IMR-90 (cell line): ENCODE measurements around the gene ANK3. TPM values are rescaled to one million over a fixed set of nuclear protein-coding genes. Genes with fewer than 3 reads are reported as not detected.

ENCODE experiments used
- ATAC-seq: fragments of 200-7000 bp; cut with Tn5 transposase; 2 replicates; pipeline ENCODE4 v1.9.1; 2020; ENCODE audit warnings: low read depth, mild to moderate bottlenecking, moderate library complexity
- BruUV-seq: library from RNA; stranded (reverse); fragments of 400-500 nt; replicated peaks from 2 replicates; lab custom pipeline; 2021; lab: Mats Ljungman, UMichigan
- CTCF ChIA-PET: fragments of 300-600 bp; formaldehyde crosslinking; extraction: SDS; loops from one replicate; lab custom pipeline; 2021; ENCODE audit warnings: antibody characterized with exemption; lab: Yijun Ruan, JAX
- POLR2A ChIA-PET: fragments of 300-600 bp; sonication (Branson Sonifier 250); formaldehyde crosslinking; loops from one replicate; lab custom pipeline; 2022; ENCODE audit warnings: antibody characterized with exemption; ENCODE audit not compliant: unreplicated experiment; lab: Charles Lee
- DNase-seq: peaks from one replicate; pipeline ENCODE4 v3.0.0; 2013
- H2AFZ ChIP-seq: replicated peaks from 2 replicates; pipeline ENCODE3; 2013; ENCODE audit warnings: low read length, mild to moderate bottlenecking; ENCODE audit not compliant: poor library complexity
- H2AK5ac ChIP-seq: 2 replicates; pipeline ENCODE4 v1.6.1; 2013; ENCODE audit warnings: low read depth, low read length, inconsistent platforms
- H2AK9ac ChIP-seq: replicated peaks from 2 replicates; pipeline ENCODE3; 2013; ENCODE audit warnings: mild to moderate bottlenecking, low read depth, low read length, moderate library complexity; ENCODE audit not compliant: poor library complexity
- H2BK120ac ChIP-seq: 2 replicates; pipeline ENCODE4 v1.6.1; 2013; ENCODE audit warnings: low read depth, low read length, inconsistent platforms
- H2BK15ac ChIP-seq: 3 replicates; pipeline ENCODE4 v1.6.1; 2013; ENCODE audit warnings: low read depth, low read length, inconsistent platforms
- H2BK20ac ChIP-seq: 2 replicates; pipeline ENCODE4 v1.6.1; 2013; ENCODE audit warnings: low read depth, mild to moderate bottlenecking, inconsistent platforms, low read length, moderate library complexity
- H2BK5ac ChIP-seq: 2 replicates; pipeline ENCODE4 v1.6.1; 2013; ENCODE audit warnings: mild to moderate bottlenecking, low read depth, low read length, inconsistent platforms; ENCODE audit not compliant: poor library complexity, severe bottlenecking
- H3K14ac ChIP-seq: replicated peaks from 2 replicates; pipeline ENCODE4 v1.6.1; 2013; ENCODE audit warnings: low read depth, low read length, inconsistent platforms
- H3K18ac ChIP-seq: 2 replicates; pipeline ENCODE4 v1.6.1; 2013; ENCODE audit warnings: low read depth, low read length, control low read depth
- H3K23ac ChIP-seq: 2 replicates; pipeline ENCODE4 v1.6.1; 2013; ENCODE audit warnings: low read depth, low read length, inconsistent platforms
- H3K27ac ChIP-seq: 2 replicates; pipeline ENCODE4 v1.5.1; 2013; ENCODE audit warnings: mild to moderate bottlenecking, control low read depth, low read length; ENCODE audit not compliant: insufficient read depth
- H3K27me3 ChIP-seq: 2 replicates; pipeline ENCODE4 v1.6.1; 2013; ENCODE audit warnings: low read length; ENCODE audit not compliant: control insufficient read depth, insufficient read depth
- H3K36me3 ChIP-seq: 2 replicates; pipeline ENCODE4 v1.6.1; 2013; ENCODE audit warnings: low read length, mixed read lengths; ENCODE audit not compliant: control insufficient read depth, insufficient read depth
- H3K4ac ChIP-seq: 2 replicates; pipeline ENCODE4 v1.6.1; 2013; ENCODE audit warnings: low read depth, low read length, inconsistent platforms
- H3K4me1 ChIP-seq: 2 replicates; pipeline ENCODE4 v1.6.1; 2013; ENCODE audit warnings: low read length, mixed read lengths; ENCODE audit not compliant: control insufficient read depth, insufficient read depth
- H3K4me2 ChIP-seq: 2 replicates; pipeline ENCODE4 v1.6.1; 2013; ENCODE audit warnings: low read depth, mild to moderate bottlenecking, control low read depth, low read length, moderate library complexity
- H3K4me3 ChIP-seq: 2 replicates; pipeline ENCODE4 v1.5.1; 2013; ENCODE audit warnings: low read depth, mild to moderate bottlenecking, control low read depth, low read length, moderate library complexity; ENCODE audit not compliant: insufficient read depth
- H3K56ac ChIP-seq: 2 replicates; pipeline ENCODE4 v1.6.1; 2013; ENCODE audit warnings: low read length, inconsistent platforms; ENCODE audit not compliant: insufficient read depth; ENCODE audit errors: extremely low read depth
- H3K79me1 ChIP-seq, 2 experiments: 2 replicates each; pipeline ENCODE4 v1.6.1; 2013; ENCODE audit warnings: low read length in 2 of 2, inconsistent platforms in 1 of 2, low read depth in 1 of 2
- H3K9ac ChIP-seq: 2 replicates; pipeline ENCODE4 v1.6.1; 2013; ENCODE audit warnings: low read depth, low read length, control low read depth
- H3K9me1 ChIP-seq: 2 replicates; pipeline ENCODE4 v1.6.1; 2013; ENCODE audit warnings: low read length, inconsistent platforms; ENCODE audit not compliant: insufficient read depth
- H3K9me3 ChIP-seq: 2 replicates; pipeline ENCODE4 v1.6.1; 2013; ENCODE audit warnings: low read length; ENCODE audit not compliant: control insufficient read depth, insufficient read depth
- H4K20me1 ChIP-seq: 2 replicates; pipeline ENCODE4 v1.6.1; 2013; ENCODE audit warnings: low read length, inconsistent platforms; ENCODE audit not compliant: insufficient read depth
- H4K5ac ChIP-seq: 2 replicates; pipeline ENCODE4 v1.6.1; 2013; ENCODE audit warnings: mild to moderate bottlenecking, low read depth, low read length, control low read depth
- H4K8ac ChIP-seq, 2 experiments: 2 replicates each; pipeline ENCODE4 v1.6.1; 2013; ENCODE audit warnings: low read depth in 2 of 2, low read length in 2 of 2, control low read depth in 1 of 2, inconsistent platforms in 1 of 2
- H4K91ac ChIP-seq: 2 replicates; pipeline ENCODE4 v1.6.1; 2013; ENCODE audit warnings: low read depth, low read length, inconsistent platforms; ENCODE audit not compliant: insufficient read depth
- FOS ChIP-seq: fragments of 150-350 bp; IDR thresholded peaks from 2 replicates; pipeline ENCODE4 v1.6.1; 2016; ENCODE audit warnings: low read depth, low read length
- POLR2A ChIP-seq: IDR thresholded peaks from 2 replicates; pipeline ENCODE4 v1.6.1; 2012; ENCODE audit warnings: mild to moderate bottlenecking, low read depth, low read length
- WGBS, 2 experiments: methylation state at CpG; one replicate each; pipeline versions ENCODE4 v1.1.5 to v1.1.7; 2013; ENCODE audit warnings: missing lambda C conversion rate in 2 of 2; ENCODE audit not compliant: insufficient read length in 1 of 2; ENCODE audit errors: extremely low coverage in 2 of 2; 5-methylcytosine and 5-hydroxymethylcytosine counted together
- dilution Hi-C: fragments of 300-500 bp; cut with HindIII; formaldehyde crosslinking; loops from one replicate; pipeline ENCODE4 v1.14.3; 2018; ENCODE audit warnings: low sequenced_read_pairs; ENCODE audit not compliant: unreplicated experiment
- in situ Hi-C: fragments of 300-500 bp; cut with MboI; formaldehyde crosslinking; loops from 3 replicates; pipeline ENCODE4 v1.14.3; 2019; ENCODE audit warnings: low sequenced_read_pairs, inconsistent platforms, mixed read lengths
- intact Hi-C: fragments of 100-400 bp; cut with micrococcal nuclease; formaldehyde crosslinking; loops from 2 replicates; pipeline ENCODE4 v1.10.0; 2022
- polyA plus RNA-seq, 3 experiments: library from polyadenylated mRNA; depleted of rRNA; stranded (reverse); fragments of >200 nt; gene quantifications; 2 replicates each; pipeline ENCODE4 v1.2.3, GENCODE V29; 2012; ENCODE audit warnings: low replicate concordance in 1 of 3
- total RNA-seq: library from RNA; depleted of rRNA; stranded (reverse); fragments of >200 nt; gene quantifications from 2 replicates; pipeline ENCODE4 v1.2.3, GENCODE V29; 2012

The ANK3 gene
- total and polyA plus RNA-seq, 2 of the 4 experiments (the other 2 are of a cell fraction) = 0.63 to 1.8 TPM

DNA sequence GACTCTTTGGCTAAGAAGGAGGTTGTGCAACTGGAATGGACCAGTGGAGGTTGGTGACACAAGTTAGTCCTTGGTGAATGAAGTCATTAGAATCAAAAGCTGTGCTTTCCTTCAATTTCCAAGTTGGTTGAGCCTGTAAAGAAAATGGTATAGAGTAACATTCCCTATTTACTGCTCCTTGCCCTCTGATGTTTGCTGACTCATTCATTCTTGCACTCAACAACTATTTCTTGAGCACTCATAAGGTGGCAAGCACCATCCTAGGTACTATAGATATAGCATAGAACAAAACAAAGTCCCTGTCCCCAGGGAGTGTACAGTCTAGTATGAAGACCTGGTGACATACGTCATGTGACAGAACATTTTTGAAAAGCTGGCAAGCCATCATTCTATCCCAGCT is 364.4 kb downstream of the ANK3 start:
- Histone ChIP-seq H3K4me2 (no peak overlapping the region), H2BK5ac (no peak overlapping the region), H4K5ac (no peak overlapping the region), H3K9me1 (no peaks in the 10 kb centered on the region), H3K9me3 (no peaks in the 10 kb centered on the region), H3K23ac (no peak overlapping the region), H3K4ac (no peak overlapping the region), H2AK5ac (no peak overlapping the region), H2BK20ac (no peak overlapping the region), H4K20me1 (no peaks in the 10 kb centered on the region), H3K27me3 (peaks cover 8% of the 10 kb centered on the region), H3K4me3 (no peak overlapping the region), H4K8ac (no peak overlapping the region), H2BK15ac (no peak overlapping the region), H3K4me1 (no peaks in the 10 kb centered on the region), H3K27ac (no peak overlapping the region), H3K18ac (no peak overlapping the region), H3K36me3 (no peaks in the 10 kb centered on the region), H4K91ac (no peak overlapping the region), H3K56ac (no peak overlapping the region), H3K79me1 (no peaks in the 10 kb centered on the region), H2AFZ (no peak overlapping the region), H3K9ac (no peak overlapping the region), H3K14ac (no peak overlapping the region), H2BK120ac (no peak overlapping the region), H2AK9ac (no peak overlapping the region)
- CTCF ChIA-PET = no interaction called here
- BruUV-seq = no TSS peak
- intact Hi-C loops = no loop called here
- no peak for TF ChIP-seq FOS
- no peak for TF ChIP-seq POLR2A
- POLR2A ChIA-PET = no interaction called here
- dilution Hi-C loops = no loop called here
- ATAC-seq (no peak), DNase-seq (no peak)
- in situ Hi-C loops = loop anchor here (25.0 kb wide), 1 partner anchor 388 kb away; no protein-coding TSS in a partner anchor
- WGBS, 2 experiments = no CpG with 5 or more reads among the region's 1 CpG
